Esophagus muscularis mucosa (tissue), 3 donors: ENCODE results near the gene KIF12.

ENCODE experiments used
- CTCF ChIP-seq, 3 experiments: fragments of 200-600 bp in 2 of 3; fragments of 450-650 bp in 1 of 3; sonication (generic) in 2 of 3; IDR thresholded peaks; one replicate each; pipeline ENCODE4 v1.5.1; 2017 to 2019; ENCODE audit warnings: antibody characterized with exemption in 3 of 3, mild to moderate bottlenecking in 2 of 3, moderate library complexity in 1 of 3
- EP300 ChIP-seq: sonication (generic); formaldehyde crosslinking; IDR thresholded peaks from one replicate; pipeline ENCODE4 v1.6.1; 2017; ENCODE audit warnings: antibody characterized with exemption

DNA sequence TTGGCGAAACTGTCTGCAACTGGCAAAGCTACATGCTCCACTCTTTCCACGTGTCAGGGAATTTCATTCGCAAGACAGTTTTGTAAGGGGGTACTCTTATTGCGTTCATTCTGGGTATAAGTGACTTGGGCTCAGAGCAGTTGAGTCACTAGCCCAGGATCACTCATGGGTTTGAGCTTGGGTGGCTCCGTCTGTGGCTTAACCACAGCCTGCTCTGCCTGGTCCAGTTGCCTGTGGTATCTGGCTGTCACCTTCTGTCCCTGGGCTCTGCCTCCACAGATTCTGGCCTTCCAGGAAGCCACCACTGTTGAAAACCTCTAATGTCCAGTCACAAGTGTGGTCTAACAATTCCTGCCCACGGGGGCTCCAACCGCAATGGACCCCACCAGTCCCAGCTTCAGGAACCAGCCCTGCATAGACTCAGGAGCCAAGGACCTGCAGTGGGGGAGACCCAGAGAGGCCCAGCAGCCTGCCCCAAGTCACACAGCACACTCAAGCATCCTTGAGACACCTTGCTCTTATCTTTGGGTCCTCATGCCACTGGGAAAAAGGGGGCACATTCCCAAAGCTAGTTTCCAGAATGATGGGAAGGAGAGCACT, 10.4 kb downstream of the KIF12 start:
- TF ChIP-seq CTCF (IDR thresholded peaks at IDR 0.05) (no peak), EP300 (no peak)
